HG02840 (cell line): ENCODE measurements around the gene UBE2E2.
A peak's percentile ranks its signal among the peaks of the same experiment; 100 is the strongest.

Experiments
- ATAC-seq: cut with Tn5 transposase; IDR thresholded peaks from one replicate; pipeline ENCODE4 v1.9.1; 2021; ENCODE audit warnings: mild to moderate bottlenecking, moderate library complexity, moderate number of reproducible peaks; ENCODE audit not compliant: unreplicated experiment, low FRiP score

The UBE2E2 gene

GRCh38 chr3:23495507-23495906 is 292.4 kb downstream of the UBE2E2 start:
- no peak for ATAC-seq

- ATAC-seq, result no peak
Observed at GRCh38 chr3:23496165-23496564, 293.0 kb downstream of the UBE2E2 start.

GRCh38 chr3:23497156-23497555 is 294.0 kb downstream of the UBE2E2 start:
- no peak for ATAC-seq

- ATAC-seq, result no peak
Observed at GRCh38 chr3:23501201-23501802, 298.2 kb downstream of the UBE2E2 start.

GRCh38 chr3:23508464-23508863 is 305.3 kb downstream of the UBE2E2 start:
- no peak for ATAC-seq

GRCh38 chr3:23518441-23518840 is 315.3 kb downstream of the UBE2E2 start:
- ATAC-seq, result no peak

- ATAC-seq, result no peak
Observed at GRCh38 chr3:23519314-23520208, 316.4 kb downstream of the UBE2E2 start.

GRCh38 chr3:23527326-23527725 is 324.2 kb downstream of the UBE2E2 start:
- ATAC-seq, result no peak

GRCh38 chr3:23533596-23533995 is 330.5 kb downstream of the UBE2E2 start:
- ATAC-seq, result no peak

- ATAC-seq, result no peak
Observed at GRCh38 chr3:23533996-23534395, 330.9 kb downstream of the UBE2E2 start.

GRCh38 chr3:23537101-23537551 is 334.0 kb downstream of the UBE2E2 start:
- ATAC-seq, result no peak

- no peak for ATAC-seq
Observed at GRCh38 chr3:23539185-23539584, 336.1 kb downstream of the UBE2E2 start.

GRCh38 chr3:23540600-23540999 is 337.5 kb downstream of the UBE2E2 start:
- ATAC-seq, result no peak

GRCh38 chr3:23542079-23542478 is 339.0 kb downstream of the UBE2E2 start:
- ATAC-seq, result no peak

- ATAC-seq, result no peak
Observed at GRCh38 chr3:23546181-23546580, 343.1 kb downstream of the UBE2E2 start.

GRCh38 chr3:23547905-23548650 is 345.0 kb downstream of the UBE2E2 start:
- ATAC-seq, result no peak

- ATAC-seq, result no peak
Observed at GRCh38 chr3:23548706-23549105, 345.6 kb downstream of the UBE2E2 start.

GRCh38 chr3:23549148-23549910 is 346.2 kb downstream of the UBE2E2 start:
- no peak for ATAC-seq

GRCh38 chr3:23550402-23550801 is 347.3 kb downstream of the UBE2E2 start:
- ATAC-seq, result peak; percentile 74

- ATAC-seq, result no peak
Observed at GRCh38 chr3:23552506-23552905, 349.4 kb downstream of the UBE2E2 start.
